Fibroblast of skin of back (primary cell): ENCODE measurements around the gene KCND2.
A peak's percentile ranks its signal among the peaks of the same experiment; 100 is the strongest.

Source experiments
- DNase-seq: peaks from one replicate; pipeline ENCODE4 v3.0.0-alpha.2; 2013

KCND2 gene

DNA sequence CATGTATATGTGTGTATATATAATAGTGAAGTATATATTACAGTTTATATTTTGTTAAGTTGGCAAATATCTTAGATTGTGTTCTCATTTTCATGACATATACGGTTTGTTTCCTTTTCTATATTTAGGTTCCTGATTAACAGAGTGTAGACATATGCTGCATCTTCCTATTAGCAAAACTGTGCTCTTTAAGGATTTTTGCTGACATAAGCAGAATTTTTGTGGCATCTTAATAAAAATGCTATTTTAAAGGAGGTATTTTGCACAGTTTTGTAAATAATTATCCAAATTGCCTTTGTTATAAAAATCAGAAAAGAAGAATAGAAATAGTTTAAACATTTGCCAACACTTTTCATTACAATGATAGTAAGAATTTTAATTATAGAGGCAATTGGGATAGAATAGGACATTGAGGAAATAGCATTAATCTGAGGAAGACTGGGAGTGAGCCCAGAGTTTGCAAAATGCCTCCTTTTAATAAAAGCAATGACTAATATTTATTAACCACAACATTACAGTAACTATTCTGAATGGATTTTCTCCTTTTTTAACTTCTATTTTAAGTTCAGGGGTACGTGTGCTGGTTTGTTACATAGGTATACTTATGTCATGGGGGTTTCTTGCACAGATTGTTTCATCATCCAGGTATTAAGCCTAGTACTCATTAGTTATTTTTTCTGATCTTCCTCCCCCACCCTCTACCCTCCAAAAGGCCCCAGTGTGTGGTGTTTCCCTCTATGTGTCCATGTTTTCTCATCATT is 38.2 kb downstream of the KCND2 start:
- no peak for DNase-seq

DNA sequence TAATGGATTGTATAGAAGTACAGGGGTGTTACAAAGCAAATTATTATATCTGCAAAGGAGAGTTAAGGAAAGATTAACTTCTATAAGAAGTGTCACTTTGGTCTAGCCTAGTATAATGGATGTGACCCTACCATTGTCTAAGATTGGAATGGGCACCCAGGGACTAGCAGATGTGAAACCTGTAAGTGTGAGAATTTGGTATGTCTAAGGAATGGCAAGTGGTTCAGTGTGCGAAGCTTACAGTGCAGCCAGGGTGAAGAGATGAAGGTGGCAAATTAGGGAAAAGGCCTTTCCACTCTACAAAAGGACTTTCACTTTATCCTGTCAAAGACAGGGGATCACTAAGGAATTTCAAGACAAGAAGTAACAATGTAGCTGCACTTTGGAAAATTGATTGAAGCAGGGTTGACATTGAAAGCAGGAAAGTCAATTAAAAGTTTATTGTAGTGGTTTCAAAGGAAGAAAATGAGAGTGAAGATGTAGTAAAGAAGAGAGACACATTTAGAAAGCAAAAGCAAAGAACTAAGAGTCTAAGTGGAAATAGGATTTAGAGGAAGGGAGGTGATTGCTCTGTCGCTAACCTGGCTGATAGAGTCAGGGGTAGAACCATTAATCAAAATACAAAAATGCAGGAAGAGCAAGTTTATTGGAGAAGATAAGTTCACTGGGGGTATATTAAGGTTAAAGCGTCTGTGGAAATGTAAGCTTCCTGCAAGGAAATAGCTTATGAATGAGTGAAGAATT is 47.4 kb downstream of the KCND2 start:
- no peak for DNase-seq

DNA sequence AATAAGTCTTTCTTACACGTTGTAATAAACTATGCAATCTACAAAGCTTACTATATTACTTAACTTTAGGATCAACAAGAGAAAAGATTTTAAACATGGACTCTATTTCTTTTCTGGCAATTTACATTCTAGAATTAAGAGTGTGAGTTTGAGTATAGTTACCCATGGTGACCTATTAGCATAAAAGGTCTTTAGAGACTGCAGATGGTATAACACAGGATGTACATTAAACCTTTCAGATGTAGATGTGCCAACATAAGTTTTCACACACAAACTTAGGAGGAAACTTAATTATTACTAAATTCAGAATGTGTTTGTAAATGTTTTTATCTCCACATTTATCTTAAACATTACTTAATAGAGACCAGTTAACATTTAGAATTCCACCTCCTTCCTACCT is 54.1 kb downstream of the KCND2 start:
- no peak for DNase-seq

DNA sequence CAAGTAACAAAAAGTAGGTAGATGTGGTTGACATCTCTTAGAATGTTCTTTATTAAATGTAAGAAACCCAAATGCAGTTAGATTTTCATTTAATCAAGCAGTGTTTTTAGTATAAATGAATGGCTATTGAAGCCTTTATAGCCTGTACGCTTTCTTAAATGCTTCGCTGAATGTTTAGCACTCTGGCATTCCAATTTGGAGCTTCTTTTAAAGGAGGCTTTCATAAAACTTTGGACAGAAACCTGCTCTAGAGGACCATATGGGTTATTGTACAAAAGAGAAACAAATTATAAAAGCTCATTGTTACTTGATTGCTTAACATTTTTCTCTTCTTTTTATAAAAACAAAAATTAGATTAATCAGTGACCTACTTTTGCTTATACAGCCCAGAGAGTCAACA is 59.5 kb downstream of the KCND2 start:
- no peak for DNase-seq

DNA sequence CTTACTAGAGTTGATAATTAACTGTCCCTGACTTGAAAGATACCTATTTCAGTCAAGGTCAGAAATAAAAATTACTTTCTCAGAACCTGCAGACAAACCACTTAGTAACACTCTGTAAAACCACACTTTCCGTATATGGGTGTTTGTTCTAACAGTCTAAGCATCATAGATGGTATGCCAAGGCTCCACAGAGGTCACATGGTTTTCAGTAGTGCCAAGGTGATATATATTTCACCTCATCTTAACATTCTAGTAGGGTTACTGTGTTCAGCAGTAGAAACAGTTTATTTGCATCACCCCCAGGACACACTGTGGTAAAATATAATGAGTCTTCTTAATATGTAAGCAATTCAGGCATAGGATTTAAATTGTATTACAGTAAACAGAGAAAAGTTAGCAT is 61.5 kb downstream of the KCND2 start:
- DNase-seq, result no peak

DNA sequence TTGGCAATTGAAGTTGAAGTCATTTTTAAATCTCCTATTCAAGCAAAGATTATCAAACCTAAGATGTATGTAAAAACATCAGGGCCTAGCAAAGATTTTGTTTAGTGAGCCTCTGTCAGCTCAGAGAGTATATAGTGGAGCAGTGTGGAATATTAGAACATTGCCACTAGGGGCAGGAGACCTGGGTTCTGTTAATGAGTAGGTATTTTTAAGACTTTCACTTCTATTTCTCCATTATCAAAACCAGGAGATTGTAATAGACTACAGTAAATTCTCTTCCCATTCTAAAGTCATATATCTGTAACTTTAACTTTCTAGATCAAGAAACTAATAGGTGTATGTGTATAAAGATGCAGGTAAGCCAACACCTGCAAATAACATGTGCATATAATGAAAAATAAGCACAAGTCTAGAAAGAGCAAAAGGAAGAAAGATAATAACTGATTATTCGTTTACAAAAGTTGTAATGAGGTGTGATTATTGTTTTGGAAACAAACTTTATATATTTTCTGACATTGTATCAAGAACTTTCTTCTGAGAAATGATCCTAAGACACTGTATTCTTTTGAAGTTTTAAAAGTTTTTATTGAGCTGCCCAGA is 64.4 kb downstream of the KCND2 start:
- DNase-seq, result peak; percentile 7

DNA sequence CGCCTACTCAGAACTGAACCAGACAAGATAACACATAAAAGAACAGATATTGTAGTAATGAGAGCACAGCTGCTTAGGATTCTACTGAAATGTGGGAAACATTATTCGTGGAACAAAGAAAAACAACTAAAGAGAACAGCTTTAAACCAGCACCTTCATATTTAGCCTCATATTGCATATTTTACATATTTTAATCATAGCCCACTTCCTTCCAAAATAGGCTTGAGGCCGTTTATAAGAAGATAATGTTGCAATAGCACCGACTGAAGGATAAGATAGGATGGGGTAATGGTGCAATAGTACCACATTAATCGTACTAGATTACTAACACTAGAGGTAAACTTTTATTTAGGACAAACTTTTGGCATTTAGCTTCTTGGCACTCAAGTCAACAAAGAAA is 71.3 kb downstream of the KCND2 start:
- peak; percentile 18 for DNase-seq

DNA sequence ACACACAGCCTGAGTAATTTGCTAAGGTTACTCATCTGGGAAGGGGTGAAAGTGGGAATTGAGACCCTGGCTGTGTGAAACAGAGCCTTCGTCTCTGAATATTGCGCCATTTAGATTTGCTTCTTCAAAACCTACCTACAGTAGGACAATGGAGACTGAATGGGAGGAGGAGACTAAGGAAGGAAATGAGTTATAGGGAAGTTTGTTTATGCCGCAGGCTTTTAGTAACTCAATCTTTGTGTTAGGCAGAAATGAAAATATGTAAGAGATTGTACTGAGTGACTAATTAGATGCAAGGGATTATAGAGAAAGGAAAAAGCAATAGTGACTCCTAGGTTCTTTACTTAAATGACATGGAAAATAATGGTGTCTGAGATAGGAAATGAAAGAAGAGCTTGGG is 80.2 kb downstream of the KCND2 start:
- no peak for DNase-seq

DNA sequence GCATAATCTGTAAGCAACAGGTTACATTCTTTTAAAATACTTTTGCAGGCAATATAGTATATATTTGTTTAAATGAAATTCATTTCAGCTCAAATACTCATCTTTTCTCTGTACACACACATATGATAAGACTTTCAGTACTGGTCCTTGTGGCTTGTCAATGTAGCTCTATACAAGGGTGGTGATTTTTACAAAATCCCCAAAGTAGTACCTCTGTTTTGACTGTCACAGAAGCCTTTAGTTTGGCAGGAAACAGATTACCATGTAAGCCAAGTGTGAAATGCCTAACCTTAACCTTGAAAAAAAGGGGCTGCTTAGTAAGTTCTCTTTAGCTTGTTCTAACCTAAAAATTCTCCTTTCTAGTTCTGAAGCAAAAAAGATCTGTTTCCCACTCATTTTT is 87.9 kb downstream of the KCND2 start:
- DNase-seq, result no peak

DNA sequence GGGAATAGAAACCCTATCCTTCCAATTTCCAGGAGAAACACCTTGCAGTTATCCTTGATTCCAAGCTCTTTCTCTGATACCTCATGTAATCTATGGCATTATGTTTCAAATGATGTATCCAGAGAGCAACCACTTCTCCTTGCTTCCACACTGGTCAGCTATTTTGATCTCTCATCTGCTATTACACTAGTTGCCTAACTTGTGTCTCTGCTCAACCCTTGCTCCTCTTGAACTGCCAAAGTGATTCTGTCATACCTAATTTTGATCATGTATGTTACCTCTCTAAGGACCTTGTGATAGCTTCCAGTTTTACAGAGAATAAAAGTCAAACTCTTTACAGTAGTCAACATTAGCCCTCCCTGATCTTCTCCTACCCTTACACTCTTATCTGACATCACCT is 90.4 kb downstream of the KCND2 start:
- no peak for DNase-seq

DNA sequence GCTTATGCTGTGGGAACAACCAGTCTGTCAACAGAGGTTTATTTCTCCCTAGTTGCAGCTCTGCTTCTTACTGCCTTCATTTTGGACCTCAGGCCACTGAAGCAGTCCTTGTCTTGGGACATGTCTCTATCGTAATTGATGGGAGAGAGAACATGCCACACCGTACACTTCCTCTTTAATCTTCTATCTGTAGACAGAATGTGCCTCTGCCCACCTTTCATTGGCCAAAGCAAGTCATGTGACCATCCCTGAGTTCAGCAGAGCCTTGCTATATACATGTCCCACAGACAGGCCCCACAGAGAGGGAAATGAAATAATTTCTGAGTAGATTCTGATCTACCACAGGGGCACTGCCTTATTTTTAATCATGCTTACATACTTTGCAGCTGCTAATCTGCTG is 98.0 kb downstream of the KCND2 start:
- no peak for DNase-seq

DNA sequence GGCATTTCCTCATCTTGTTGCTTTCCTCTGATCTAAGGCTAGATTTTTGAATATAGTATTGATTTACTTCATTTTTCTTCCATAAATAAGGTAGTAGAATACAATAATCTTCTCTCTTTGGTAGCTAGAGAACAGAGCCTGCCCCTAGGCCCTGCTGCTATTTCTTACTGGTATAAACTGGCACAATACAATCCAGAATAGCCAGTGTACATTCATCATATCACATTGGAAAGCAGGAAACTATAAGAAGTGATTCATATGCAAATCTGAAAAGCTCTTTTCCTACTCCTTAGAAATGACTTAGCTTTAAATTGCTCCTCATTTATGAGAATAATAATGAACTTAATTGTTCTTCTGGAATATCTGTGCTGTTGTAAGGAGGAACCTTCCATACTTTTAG is 100.2 kb downstream of the KCND2 start:
- no peak for DNase-seq

DNA sequence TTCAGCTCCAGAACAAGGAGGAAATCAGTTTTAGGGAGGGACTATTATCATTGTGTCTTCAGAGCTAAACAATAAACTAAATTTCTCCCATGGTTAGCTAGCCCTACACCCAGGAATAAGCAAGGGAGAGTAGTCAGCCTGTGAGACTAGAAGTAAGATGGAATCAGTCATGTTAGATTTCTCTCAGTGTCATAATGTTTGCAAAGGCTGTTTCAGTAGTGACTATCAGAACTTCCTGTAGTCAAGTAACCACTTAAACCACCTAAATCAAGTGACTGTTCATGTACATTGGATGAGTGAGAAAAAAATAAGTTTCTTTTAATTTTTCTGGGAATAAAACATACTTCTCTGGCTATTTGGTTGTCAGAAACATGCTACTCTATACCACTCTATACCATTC is 121.6 kb downstream of the KCND2 start:
- no peak for DNase-seq

DNA sequence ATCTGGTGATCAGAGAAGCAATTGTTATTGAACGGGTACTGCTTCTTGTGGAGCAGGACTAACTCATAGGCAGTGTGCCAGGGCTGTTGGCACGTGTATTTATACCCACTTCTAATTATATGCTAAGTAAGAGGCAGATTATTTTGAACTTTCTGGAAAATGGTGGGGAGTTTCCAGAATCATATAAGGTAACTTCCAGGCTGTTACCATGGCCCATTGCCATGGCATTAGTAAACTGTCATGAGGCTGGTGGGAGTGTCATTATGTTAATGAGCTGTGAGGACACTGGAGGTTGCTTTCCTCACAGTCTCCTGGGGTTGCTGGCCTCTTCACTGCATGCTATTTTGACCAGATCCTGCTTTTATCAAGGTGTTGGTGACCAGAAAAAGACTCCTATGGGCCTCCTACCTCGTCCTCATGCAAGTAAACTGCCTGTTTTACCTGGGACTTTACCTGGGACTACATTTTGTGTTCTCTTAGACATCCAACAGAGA is 122.6 kb downstream of the KCND2 start:
- DNase-seq, result no peak

DNA sequence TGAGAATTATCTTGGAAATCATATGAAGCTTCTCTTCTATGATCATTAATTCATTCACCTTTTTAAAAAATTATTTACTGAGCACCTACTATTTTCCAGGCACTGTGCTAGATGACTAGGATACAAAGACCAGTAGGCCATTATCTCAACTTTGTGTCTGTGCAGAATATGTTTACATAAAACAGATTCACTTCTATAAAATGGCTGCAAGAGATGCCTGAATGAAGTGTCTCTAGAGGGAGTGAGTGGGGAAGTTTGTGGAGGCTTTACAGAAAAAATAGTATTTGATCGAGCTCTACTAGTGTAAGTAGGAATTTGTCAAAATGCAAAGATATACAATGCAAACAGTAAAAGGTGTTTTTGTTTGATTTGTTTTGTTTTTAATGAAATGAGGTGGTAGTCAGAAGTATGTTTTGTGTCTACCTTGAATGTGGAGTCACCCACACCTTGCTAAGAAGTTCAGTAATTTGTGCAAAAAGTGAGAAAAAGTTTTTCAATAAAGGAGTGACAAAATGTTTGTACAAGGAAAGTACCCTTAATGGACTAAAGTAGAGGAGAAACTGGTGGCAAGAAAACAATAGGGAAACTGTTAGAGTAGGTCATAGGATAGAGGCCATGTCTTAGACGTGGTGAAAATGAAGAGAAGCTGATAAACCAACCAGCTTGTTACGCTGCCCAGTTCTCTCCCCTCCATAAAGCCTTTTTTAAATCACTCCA is 125.5 kb downstream of the KCND2 start:
- no peak for DNase-seq

DNA sequence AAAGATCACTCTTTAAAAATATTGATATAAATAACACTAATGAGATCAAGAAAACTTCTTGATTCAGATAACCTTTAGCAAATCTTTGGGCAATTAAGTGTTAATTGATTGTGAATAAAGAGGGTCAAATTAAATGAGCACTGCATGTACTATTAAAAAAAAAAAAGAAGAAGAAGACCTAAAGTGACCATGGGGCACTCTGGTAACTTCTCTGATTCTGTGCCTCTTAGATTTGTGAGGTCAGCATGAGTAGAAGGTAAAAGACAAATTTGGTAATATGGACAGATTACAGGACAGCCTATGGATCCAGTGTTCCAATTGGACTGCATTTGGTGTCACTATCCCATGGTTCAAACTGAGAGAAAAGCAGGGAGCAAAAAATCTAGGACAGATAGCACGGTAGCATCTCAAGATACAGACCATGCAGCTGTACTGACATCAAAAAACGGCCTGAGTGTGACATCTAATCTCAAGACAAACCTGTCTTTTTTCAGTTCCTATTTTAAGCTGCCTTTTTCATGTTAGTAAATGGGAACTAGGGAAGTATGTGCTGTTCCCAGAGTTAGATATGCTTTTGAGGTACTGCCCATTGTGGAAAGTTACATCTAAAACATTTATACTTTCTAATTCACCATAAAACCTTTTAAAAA is 128.0 kb downstream of the KCND2 start:
- DNase-seq, result no peak

DNA sequence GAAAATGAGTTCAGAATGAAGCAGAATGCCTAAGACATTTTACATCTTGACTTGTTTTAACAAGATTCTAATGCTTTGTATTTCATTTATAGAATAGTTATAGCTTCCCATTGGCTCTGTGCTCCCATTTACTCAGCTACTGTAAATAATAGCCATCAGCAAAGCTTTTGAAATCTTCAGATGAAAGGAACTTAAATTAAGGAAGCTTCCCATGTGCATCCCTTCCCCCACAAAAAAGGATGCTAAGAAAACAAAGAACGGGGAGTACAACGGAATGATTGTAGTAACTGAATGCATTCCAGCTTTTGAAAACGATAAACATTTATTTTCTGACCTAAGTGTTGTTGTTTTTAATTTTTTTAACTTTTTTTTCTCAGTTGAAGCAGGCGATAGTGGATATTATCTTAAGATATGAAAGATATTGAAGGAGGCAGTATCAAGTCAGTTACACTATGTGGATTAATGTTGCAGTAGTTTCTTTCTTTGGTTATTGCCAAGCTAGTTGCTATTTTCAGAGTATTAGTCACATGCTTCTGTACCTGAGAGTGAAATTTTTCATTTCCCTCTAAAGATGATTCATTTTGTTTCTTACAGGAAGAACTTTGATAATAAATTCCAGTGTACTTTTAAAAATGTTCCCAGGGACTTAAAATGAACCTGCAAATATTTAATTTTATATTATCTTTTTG is 129.2 kb downstream of the KCND2 start:
- peak; percentile 27 for DNase-seq

DNA sequence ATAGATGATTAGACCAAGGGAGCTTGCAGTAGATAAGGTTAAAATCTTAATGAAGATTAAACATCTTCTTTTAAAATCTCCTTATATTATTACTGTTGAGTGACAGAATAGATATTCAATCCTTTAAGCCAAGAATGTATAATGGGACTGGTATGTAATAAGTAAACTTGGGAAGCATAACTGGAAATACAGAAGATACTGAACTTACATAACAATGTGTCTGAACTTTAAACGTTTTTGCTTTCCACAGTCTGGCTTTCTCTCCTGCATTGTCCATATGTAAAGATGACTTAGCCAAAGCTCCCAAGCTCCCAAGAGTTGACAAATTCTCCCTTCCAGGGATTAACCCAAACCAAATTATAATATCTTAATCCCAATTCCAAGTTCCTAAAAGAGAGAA is 129.8 kb downstream of the KCND2 start:
- peak; percentile 44 for DNase-seq

DNA sequence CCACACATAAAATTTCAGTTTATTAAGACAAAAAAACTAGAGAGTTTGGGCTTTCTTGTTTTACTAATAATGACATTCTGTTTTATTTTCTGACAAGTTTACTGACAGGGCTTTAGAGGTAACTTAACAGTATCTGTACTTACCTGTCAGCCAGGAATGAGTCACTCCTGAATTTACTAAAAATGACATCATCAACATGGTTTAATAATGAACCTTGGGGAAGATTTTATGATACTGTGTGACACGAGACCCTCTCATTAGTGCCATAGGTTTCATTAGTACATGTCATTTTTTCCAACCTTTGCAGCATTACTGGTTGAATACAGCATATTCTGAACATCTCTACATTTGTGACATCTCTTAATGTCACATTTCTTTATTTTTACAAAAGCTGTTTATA is 131.1 kb downstream of the KCND2 start:
- no peak for DNase-seq

DNA sequence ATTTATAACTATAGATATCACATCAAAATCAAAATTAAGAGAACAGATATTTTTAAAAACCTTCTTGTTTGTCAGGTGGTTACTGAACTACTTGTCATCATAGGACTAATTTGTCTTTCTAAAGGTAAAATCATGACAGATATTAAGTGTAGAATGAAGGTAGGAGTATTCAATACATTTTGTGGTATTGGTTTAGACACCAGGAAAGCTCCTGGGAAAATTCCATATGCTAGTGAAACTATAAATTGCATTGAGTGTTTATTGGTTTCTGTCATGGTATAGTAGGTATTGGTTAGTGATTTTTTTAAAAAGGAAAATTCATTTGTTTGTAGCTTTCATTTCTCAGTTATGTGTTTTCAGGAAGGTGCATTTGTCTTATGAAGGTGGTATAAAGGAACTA is 132.7 kb downstream of the KCND2 start:
- no peak for DNase-seq

DNA sequence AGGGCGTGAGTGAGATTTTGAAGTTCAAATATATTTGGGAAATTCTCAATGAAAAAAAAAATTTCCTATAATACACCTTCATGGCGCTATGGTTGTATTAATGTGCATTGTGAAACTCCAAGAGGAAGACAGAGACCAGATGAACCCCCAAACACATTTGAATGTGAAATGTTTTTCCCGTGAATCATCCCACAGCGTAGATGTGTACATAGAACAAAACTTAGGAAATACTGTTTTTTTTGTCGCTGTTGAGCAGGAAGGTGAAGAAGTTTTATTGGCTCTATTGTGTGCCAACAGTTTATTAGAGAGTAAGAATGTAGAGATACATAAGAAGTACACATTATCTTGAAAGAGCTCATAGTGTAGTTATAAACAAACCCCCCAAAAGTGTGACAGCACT is 134.0 kb downstream of the KCND2 start:
- no peak for DNase-seq
